Astrocyte of the cerebellum (primary cell): ENCODE results near the gene CMTM7.

ENCODE experiments used
- DNase-seq: peaks from one replicate; pipeline ENCODE4 v3.0.0-alpha.2; 2011; ENCODE audit warnings: low read depth
- H3K4me3 ChIP-seq: 2 replicates; pipeline ENCODE4 v1.5.1; 2011; ENCODE audit warnings: mild to moderate bottlenecking, low read depth, low read length, moderate library complexity
- CTCF ChIP-seq: IDR thresholded peaks from 2 replicates; pipeline ENCODE4 v1.5.1; 2012; ENCODE audit warnings: low read length, low read depth, moderate library complexity, mild to moderate bottlenecking; ENCODE audit errors: missing control alignments
- in situ Hi-C: cut with HindIII; loops from 2 replicates; pipeline ENCODE4 v1.10.0; 2017; ENCODE audit warnings: low sequenced_read_pairs

Gene CMTM7

GRCh38 chr3:32411442-32411841 lies 19.8 kb downstream of the CMTM7 start:
- no peak overlapping the region for H3K4me3 ChIP-seq
- in situ Hi-C loops = no loop called here
- no peak for DNase-seq
- no peak for TF ChIP-seq CTCF

- no peak for TF ChIP-seq CTCF
- in situ Hi-C loops = no loop called here
- H3K4me3 ChIP-seq = no peak overlapping the region
- DNase-seq = no peak
Measured at GRCh38 chr3:32412887-32413286, 21.2 kb downstream of the CMTM7 start.

DNA sequence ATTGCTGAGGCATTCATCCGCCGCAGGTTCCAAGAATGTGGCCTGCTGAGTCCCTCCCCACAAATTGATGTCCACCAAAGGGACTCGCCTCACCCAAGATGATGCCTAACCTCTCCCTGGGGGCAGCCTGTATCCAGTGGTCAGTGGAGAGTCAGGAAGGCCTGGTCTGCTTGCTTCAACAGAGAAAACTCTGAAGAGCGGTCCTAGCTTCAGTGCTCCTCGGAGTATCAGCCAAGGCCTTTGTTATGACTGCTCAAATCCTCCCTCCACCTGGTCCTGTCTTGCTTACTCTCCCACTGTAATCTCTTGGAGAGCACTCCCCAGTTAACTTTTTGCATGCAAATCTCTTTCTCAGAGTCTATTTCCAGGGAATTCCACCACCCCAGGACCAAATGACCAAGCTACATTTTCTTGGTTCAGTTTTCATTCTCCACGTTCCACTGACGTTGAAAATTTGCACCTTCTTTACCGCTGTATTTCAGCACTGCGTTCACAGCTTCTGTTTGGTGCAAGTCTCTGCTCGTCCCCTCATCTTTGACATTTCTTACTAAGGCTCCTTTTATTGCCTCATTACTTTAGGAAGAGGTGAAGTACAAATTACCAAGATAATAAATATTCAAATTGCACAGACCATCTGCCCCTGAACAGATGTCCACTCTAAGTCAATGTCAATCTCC lies 22.3 kb downstream of the CMTM7 start:
- DNase-seq = no peak
- in situ Hi-C loops = no loop called here
- TF ChIP-seq CTCF = no peak
- no peak overlapping the region for H3K4me3 ChIP-seq

DNA sequence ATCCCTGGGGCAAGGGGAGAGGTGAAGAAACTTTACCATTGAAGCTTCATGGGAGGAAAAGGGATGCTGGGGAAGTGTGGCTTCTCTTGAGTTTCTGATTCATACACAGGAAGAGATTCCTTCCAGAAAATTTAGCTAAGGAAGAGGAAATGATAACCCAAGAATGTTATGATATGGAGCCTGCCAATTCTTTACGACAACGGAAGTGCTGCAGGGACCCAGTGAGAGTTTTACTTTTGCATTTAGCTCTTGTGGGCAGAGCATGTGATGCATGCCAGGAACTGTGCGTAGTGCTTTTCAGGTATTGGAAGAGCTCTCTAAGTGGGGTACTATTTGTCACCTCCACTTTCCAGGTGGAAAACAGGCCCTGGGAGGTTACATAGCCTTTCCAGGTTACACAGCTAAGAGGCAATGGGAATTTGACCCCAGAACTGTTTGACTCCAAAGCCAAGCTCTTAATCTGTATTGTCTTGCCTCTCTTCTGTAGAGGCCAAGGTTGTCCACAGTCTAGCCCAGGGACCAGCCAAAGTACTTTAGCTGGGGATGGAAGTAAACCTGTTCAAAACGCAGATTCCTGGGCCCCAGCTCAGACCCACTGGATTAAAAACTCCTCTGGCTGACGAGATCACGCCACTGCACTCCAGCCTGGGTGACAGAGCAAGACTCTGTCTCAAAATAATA lies 23.0 kb downstream of the CMTM7 start:
- no peak for DNase-seq
- no peak for TF ChIP-seq CTCF
- H3K4me3 ChIP-seq = no peak overlapping the region
- in situ Hi-C loops = no loop called here

DNA sequence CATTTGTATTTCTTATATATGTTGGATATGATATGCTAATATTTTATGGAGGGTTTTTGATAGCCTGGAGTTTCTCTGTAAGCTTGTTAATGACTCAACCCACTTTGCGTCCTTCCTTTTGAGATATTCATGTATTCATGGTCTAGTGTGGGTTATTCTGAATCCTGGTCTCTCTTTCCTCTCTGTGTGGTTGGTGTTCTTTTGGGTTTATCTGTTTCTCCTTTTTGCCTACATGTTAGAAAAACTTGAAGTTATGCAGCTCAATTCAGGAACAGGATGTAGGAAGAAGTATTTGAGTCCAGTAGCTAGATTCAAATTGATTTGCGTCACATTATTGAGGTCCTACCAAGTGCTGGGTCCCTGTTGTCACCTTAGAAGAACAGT lies 28.1 kb downstream of the CMTM7 start:
- no peak for TF ChIP-seq CTCF
- no peak for DNase-seq
- in situ Hi-C loops = no loop called here
- H3K4me3 ChIP-seq = no peak overlapping the region

- no peak for DNase-seq
- in situ Hi-C loops = no loop called here
- no peak overlapping the region for H3K4me3 ChIP-seq
- TF ChIP-seq CTCF = peak; percentile 26
Measured at GRCh38 chr3:32420126-32421038, 28.7 kb downstream of the CMTM7 start.
